Caki2 (cell line): ENCODE results near the gene C19orf18. TPM values are rescaled to one million over a fixed set of nuclear protein-coding genes. Genes with fewer than 3 reads are reported as not detected.
"Not testable (repeated sequence)": the region's sequence is repeated elsewhere in the genome, so short reads cannot be mapped to it uniquely, and the experiment has no call there.

Source experiments
- DNase-seq: peaks from one replicate; pipeline ENCODE4 v3.0.0-alpha.2; 2015; ENCODE audit warnings: low read depth
- in situ Hi-C: cut with HindIII; loops from 2 replicates; pipeline ENCODE4 v1.10.0; 2016; ENCODE audit warnings: low sequenced_read_pairs, low pct_unique_long_range_greater_than_20kb, mixed read lengths
- total RNA-seq: library from RNA; depleted of rRNA; stranded (reverse); fragments of >200 nt; shearing (Covaris generic); gene quantifications from 2 replicates; pipeline ENCODE4 v1.2.3, GENCODE V29; 2014; ENCODE audit warnings: low replicate concordance; rRNA removed

Gene C19orf18
- total RNA-seq, result not detected in 2 replicates

DNA sequence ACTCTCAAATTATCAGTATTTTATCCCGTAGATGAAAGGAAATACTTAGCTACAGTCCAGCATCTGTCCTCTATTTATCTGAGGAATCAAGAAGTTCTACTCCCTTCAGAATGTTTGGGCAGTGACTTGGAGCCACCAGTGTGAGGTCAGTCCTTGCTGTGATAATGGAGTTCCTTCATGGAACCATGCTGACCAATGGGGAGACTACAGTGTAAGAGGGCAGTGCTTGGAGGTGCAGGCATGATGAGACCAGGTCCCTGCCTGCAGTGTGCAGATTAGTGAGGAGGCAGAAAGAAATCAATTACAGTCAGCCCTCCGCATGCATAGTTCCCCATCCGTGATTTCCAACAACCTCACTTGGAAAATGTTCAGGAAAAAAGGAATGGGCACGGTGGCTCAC is at the start of gene C19orf18:
C19orf18 (minus strand) TSS at position 101 of the 400 bp plus-strand sequence. CDS start 102 bp downstream, outside the sequence.
- in situ Hi-C loops, result no loop called here
- DNase-seq, result no peak

DNA sequence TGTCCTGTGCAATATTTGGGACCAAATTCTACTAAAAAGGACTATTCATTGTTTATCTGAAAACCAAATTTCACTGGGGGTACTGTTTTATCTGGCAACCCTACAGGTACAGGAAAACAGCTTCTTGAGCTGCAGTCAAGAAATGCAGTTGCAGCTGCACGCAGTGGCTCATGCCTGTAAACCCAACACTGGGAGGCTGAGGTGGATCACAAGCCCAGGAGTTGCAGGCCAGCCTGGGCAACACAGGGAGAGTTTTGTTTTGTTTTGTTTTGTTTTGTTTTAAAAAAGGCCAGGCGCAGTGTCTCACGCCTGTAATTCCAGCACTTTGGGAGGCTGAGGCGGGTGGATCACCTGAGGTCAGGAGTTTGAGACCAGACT is 47.9 kb upstream of the C19orf18 start:
- DNase-seq, result no peak
- in situ Hi-C loops, result no loop called here

DNA sequence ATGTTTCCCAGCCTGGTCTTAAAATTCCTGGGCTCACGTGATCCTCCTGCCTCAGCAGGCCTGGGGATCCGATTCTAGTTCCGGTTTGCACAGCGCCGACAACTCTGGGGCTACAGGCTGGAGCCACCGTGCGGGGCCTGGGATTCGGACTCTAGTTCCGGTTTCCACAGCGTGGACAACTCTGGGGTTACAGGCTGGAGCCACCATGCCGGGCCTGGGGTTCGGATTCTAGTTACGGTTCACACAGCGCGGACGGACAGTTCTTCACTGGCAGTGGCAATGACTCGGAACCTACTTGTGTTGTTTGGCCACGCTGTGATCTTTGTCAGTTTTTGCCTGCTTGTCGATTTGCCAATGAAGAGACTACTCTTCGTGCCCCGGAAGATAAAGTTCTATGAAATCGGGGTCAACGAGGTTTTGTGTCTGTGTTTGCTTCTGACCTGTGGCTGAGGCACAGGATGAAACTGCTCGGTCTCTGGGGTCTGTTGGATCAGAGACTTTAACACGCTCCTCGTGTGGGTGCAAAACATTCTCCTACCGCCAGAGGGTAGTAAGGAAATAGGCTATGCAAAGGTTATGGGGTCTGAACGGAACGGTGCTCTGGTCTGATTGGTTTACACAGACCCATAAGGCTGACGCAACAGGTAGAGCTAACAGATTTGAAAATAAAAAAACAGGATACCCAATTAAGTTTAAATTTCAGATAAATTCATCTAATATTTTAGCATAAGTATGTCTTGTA is 47.4 kb upstream of the C19orf18 start:
- in situ Hi-C loops, result no loop called here
- no peak for DNase-seq

DNA sequence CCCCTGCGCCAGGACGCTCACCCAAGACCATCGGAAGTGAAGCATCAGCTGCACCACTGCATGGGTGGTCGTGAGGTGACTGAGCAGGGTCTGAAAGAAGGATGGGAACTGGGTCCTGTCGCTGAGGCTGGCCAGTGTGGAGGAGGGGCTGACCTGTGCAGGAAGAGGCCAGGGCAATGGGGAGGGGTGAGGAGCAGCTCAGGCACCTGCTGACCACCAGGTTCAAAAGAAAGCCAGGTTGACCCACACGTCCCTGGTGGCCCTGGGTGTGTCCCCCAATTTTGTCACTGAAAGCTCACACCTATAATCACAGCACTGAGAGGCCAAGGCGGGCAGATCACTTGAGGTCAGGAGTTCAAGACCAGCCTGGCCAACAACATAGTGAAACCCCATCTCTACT is 45.8 kb upstream of the C19orf18 start:
- no peak for DNase-seq
- in situ Hi-C loops, result no loop called here

DNA sequence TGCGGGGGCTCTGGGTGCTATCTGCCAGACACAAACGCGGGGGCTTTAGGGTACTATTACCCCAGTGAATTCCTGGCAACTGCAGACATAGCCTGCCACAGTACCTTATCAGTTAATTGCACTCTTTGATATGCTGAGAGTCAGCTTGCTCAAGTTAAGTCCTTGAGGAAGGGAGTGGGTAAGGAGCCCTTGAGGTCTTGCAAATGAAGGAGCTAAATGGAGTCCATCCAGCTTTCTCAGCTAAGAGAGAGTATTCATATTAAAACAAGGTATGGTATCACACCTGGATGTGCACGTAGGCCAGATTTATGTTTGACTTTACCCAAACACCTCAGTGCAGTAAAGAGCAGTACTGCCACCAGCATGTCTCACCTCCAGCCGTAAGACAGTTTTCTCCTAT is 39.8 kb upstream of the C19orf18 start:
- DNase-seq, result no peak
- in situ Hi-C loops, result no loop called here

DNA sequence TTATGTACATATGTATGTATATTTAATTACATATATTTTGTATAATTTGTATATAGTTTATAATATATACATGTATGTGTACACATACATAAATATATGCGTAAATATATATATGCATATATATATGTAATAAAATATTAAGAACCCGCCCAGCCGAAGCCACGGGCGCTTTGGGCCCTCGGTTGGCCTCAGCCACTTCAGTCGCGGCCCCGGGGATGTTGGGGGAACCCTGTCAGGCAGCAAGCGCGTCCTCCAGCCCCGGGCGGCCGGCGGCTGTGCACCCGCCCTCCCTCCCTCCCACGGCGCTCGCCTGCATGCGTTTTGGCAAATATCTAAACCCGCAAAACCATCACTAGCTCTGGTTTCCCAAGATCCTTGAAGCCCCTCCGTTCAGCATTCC is 36.2 kb upstream of the C19orf18 start:
- no peak for DNase-seq
- in situ Hi-C loops, result no loop called here

DNA sequence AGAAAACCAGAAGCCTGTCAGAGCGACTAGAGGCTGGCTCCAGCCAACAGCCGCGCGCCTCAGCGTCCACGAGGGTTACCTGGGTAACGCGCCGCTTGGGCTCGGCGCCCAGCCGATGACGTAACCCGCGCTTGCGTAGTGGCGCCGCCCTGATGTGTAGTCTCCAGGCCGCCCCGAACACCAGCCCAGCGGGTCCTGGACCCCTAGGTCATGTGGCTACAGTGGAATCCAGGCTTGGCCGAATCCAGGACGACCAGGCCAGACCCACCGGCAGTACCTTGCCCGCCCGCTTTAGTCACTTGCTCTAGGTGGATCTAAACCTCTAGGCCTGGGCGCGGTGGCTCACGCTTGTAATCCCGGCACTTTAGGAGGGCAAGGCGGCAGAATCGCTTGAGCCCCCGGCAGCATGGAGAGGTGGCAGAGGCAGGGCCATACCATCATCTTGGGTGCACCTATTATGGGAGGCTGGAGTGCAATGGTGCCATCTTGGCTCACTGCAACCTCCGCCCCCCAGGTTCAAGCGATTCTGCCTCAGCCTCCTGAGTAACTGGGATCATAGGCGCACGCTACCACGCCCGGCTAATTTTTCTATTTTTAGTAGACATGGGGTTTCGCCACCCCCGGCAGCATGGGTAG is 35.5 kb upstream of the C19orf18 start:
- in situ Hi-C loops, result no loop called here
- DNase-seq, result peak; percentile 90

DNA sequence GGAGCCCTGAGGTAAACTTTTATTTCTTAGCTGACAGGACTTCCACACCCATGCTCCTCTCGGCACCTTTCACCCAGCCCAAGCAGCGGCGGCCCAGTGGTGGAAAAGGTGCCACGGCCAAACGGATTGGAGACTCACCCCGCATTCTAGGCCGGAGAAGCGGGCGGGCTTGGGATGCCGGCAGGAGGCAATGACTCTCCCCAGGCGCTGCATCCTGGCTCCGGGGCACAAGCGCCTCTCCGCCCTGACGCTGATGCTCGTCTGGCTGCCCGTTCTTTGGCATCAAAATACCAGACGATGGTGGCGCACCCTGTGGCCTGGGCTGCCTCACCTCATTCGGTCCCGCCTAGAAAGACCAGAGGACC is 34.9 kb upstream of the C19orf18 start:
- no peak for DNase-seq
- in situ Hi-C loops, result no loop called here

DNA sequence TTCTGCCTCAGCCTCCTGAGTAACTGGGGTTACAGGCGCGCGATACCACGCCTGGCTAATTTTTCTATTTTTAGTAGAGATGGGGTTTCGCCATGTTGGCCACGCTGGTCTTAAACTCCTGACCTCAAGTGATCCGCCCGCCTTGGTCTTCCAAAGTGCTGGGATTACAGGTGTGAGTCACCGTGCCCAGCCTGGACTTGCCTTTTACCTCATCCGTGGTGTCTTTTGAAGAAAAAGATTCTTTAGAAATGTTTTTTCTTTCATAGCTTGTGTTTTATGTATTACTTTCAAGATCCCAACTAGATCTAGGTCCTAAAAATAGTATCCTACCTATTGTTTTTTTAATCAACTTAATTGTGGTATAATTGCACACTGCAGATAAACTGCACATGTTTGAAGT is 34.5 kb upstream of the C19orf18 start:
- in situ Hi-C loops, result not testable (repeated sequence)
- peak; percentile 46 for DNase-seq

DNA sequence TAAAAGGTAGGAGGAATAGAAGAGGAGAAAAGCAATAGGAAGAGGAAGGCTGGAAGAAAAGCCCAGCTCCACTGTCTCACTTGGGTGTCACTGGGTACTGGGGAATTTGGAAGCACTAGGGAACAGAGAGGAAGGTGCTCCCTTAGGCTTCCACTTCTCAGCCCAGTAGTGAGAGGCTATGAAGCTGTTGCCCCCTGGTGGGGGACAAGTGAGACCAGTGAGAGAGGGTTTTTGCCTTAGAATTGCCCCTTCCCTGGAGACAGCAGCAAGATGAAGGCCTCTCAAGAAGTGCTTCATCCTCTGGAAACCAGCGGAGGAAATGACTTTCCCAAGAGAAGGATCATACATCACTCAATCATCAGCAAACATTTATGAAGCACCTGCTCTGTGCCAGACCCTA is 33.0 kb upstream of the C19orf18 start:
- no peak for DNase-seq
- in situ Hi-C loops, result no loop called here

DNA sequence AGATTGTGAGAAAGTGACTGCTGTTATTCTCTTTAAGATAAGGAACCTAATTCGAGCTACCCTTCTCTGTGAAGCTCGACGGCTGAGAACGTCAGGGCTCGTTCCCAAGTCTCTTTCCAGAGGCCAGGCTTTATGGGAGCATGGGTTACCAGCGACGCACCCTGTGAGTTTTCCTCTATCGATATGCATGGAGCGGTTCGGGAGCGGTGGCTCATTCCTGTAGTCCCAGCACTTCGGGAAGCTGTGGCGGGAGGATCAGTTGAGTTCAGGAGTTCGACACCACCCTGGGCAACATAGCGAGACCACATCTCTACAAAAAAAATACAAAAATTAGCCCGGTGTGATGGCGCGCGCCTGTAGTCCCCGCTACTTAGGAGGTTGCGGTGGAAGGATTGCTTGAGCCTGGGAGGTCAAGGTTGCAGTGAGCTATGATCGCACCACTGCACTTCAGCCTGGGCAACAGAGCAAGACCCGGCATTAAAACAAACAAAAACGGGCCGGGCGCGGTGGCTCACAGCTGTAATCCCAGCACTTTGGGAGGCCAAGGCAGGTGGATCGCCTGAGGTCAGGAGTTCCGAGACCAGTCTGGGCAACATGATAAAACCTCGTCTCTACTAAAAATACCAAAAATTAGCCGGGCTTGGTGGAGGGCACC is 29.0 kb upstream of the C19orf18 start:
- DNase-seq, result no peak
- in situ Hi-C loops, result no loop called here

DNA sequence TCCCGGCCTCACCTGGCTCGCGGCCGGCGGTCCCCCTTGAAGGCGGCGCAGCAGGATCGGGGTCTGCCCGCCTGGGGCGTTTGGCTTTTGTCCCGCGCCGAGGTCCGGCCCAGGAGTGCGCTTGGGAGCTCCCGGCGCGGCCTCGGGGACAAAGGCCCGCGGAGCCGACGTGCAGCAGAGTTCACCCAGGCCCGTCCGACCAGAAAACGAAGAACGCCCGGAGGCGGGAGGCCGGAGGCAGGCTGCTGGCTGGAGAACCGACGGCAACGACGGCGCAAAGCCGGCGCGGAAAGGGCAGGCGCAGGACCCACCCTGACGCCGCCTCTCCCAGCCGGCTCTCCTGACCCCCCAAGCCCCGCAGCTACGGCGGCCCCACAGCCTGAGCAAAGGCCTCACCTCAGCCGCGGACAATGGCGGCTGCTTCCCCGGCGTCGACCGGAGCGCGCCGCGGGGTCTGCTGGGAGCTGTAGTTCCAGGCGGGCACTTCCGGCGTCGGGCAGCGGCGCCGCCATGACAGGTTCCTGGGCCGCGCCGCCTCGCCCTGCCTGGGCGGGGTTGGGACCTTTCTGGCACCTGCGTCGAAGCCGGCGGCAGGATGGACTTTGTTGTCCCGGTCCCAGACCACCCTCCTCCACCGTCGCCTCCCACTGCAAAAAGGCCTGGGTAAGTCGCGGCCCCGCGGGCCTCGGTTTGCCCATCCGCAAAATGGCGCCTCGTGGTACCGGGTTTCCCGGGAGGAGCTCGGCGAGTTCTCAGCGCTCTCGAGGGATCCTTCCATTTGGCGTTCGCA is 28.2 kb upstream of the C19orf18 start, which contains the start of gene ZNF606:
ZNF606 (minus strand) TSS at position 437 of the 790 bp plus-strand sequence. CDS start 1,501 bp downstream, outside the sequence.
- in situ Hi-C loops, result no loop called here
- DNase-seq, result peak; percentile 86

DNA sequence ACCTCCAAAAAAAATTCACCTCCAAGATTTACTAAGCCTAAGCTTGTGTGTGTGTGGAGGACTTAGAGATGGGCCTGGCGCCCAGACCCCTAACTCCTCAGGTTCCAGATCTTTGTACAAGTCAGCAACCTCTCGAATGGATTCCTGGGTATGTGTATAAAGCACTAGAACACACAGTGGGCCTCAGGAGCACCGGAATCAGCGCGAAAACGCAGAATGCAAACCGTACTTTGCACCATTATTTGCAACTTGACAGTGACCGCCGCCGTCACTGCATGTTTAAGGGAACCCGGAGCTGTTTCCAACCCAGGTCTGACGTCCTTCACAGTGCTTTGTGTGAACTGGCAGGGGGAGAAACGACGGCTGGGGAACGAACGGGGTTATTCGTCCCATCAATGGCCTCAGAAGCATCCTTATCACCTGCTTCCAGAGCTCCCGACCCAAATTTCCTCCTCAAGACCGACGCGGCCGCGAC is 27.6 kb upstream of the C19orf18 start:
- no peak for DNase-seq
- in situ Hi-C loops, result no loop called here

DNA sequence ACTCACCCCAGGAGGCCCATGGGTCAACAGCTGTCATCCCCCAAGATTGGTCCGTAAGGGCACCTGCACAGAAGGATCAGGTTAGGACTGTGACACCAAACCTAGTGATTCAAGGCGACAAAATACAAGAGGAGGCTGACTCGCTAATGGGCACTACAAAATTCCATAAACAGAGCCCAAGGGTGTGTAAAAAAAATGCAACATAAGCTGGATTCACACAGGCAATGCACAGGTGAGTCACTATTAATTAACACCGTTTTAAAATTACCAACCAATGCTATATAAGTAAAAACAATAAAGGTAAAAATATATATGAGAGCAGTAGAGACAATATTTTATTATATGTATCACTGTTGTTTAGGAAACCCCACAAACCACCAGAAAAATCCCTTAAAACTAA is 26.3 kb upstream of the C19orf18 start:
- no peak for DNase-seq
- in situ Hi-C loops, result no loop called here

DNA sequence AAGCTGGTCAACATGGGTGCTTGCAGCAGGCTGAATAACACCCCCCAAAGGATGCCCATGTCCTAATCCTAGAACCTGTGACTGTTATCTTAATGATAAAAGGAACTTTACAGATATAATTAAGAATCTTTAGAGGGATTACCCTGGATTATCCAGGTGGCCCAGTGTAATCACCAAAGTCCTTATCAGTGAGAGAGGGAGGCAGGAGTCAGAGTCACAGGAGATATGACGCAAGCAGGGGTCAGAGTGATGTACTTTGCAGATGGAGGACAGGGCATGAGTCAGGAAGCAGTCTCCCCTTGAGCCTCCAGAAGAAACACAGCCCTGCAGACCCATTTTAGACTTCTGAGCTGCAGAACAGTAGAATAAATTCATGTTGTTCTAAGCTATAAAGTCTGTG is 18.5 kb upstream of the C19orf18 start:
- DNase-seq, result no peak
- in situ Hi-C loops, result no loop called here

DNA sequence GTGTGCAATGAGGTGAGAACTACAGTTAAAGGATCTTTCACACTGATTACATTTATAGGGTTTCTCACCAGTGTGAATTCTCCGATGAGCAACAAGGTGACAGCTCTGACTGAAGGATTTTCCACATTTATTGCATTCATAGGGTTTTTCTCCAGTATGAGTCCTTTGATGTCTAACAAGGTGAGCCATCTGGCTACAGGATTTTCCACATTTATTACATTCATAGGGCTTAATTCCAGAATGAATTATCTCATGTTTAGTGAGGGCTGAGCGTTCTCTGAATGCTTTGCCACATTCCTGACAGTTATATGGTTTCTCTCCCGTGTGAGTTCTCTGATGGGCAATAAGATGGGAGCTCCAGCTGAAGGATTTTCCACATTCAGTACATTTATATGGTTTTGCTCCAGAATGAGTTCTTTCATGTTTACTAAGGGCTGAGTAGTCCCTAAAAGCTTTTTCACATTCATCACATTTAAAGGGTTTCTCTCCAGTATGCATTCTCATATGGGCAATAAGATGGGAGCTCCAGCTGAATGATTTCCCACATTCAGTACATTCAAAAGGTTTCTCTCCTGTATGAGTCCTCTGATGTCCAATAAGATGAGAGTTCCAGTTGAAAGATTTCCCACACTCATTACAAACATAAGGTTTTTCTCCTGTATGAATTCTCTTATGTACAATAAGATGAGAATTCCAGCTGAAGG is 4.4 kb upstream of the C19orf18 start:
- peak; percentile 45 for DNase-seq
- in situ Hi-C loops, result no loop called here

DNA sequence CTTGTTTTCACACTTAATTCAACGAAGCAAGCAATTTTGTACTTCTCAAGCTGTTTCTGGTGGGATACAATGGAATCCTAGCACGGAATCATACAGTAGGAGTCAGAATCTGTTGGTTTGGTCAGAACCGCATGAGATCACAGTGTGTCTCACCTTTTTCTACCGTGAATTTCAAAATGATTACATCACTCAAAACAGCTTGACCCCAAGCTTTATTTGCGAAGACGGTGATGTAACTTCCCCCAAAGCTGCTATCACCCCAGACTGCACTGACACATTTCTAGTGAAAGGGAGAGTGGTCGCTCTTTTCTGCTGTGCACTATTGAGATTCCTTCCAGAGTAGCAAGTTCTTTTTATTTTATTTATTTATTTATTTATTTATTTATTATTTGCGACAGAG is 9.6 kb downstream of the C19orf18 start:
- in situ Hi-C loops, result no loop called here
- DNase-seq, result no peak

DNA sequence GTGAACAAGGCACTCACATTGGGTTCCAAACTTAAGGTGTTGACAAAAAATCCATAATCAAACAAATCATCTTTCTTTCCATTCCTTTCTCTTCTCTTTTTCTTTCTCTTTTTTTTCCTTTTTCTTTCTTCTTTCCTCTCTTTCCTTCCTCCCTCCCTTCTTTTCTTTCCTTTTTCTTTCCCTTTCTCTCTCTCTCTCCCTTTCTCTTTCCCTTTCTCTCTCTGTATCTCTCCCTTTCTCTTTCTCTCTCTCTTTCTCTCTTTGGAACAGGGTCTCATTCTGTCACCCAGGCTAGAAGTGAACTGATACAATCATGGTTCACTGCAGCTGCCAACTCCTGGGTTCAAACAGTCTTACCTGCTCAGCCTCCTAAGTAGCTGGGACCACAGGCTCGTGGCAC is 12.5 kb downstream of the C19orf18 start:
- in situ Hi-C loops, result no loop called here
- DNase-seq, result no peak
